Chondrocyte (in vitro differentiated cells): ENCODE data around the gene CHRNA4. TPM values are rescaled to one million over a fixed set of nuclear protein-coding genes. Genes with fewer than 3 reads are reported as not detected.
A peak's percentile ranks its signal among the peaks of the same experiment; 100 is the strongest.

Experiments
- DNase-seq: peaks from one replicate; pipeline ENCODE4 v3.0.0; 2021; ENCODE audit warnings: mixed read lengths, low spot score
- H3K27ac Mint-ChIP-seq: one replicate; pipeline ENCODE4 v1.8.0; 2021; ENCODE audit warnings: mild to moderate bottlenecking, moderate library complexity, mixed read lengths; ENCODE audit not compliant: unreplicated experiment
- H3K27me3 Mint-ChIP-seq: 2 replicates; pipeline ENCODE4 v1.8.0; 2021; ENCODE audit warnings: low read depth, mixed read lengths
- H3K36me3 Mint-ChIP-seq: 2 replicates; pipeline ENCODE4 v1.8.0; 2021; ENCODE audit warnings: low read depth, mixed read lengths
- H3K4me1 Mint-ChIP-seq: 2 replicates; pipeline ENCODE4 v1.8.0; 2021; ENCODE audit warnings: low read depth, mild to moderate bottlenecking, mixed read lengths
- H3K4me3 Mint-ChIP-seq: one replicate; pipeline ENCODE4 v1.8.0; 2021; ENCODE audit warnings: mild to moderate bottlenecking, moderate library complexity, mixed read lengths; ENCODE audit not compliant: unreplicated experiment
- H3K9me3 Mint-ChIP-seq: 2 replicates; pipeline ENCODE4 v1.8.0; 2021; ENCODE audit warnings: low read depth, mixed read lengths
- total RNA-seq: library from RNA; stranded (reverse); gene quantifications from 3 replicates; pipeline ENCODE4 v1.2.1, GENCODE V29; 2021
- TF ChIP-seq, protein P1 (sequence below): fragments of 200-600 bp; sonication (generic); IDR thresholded peaks from 2 replicates; pipeline ENCODE4 v1.5.0; 2021; ENCODE audit warnings: antibody characterized with exemption, mild to moderate bottlenecking, moderate library complexity

Gene CHRNA4
- total RNA-seq, 1 donor from 2014 or later, result not detected

DNA sequence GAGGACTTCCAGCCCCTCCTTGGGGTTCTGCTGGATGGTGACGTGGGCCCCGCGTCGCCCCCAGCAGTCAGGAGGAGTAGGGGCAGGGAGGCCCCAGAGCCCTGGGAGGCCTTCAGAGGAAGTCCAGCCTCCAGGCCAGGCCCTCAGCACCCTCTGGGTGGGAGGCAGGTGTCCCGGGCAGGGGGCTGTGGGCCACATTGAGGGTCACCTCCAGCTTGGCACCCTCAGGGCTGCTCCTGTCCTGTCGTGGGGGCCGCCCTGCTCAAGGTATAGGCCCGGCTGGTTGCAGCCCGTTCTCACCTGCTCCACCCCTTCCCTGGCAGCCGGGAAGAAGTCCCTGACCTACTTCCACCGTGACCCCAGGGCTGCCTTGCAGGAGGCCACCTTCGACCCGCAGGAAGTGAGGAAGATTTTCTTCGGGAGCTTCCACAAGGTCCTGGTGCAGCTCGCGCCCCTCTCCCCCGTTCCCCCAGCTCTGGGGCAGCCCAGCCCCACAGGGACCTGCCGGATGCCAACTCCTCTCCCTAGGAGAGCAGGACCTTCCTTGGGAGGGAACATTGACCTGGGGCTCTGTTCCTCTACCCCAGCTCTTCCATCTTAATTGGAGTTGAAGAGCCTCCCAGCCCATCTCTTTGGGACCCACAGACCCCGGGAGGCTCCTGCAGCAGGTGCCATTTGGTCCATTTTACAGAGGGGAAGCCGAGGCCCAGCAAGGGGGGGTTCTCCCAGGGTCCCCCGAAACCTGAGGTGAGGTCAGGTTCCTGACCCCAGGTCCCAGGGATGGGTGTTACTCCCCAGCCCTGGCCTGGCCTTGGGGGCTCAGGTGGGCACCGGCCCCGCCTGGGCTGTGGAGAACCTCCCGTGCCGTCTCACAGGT, 41.7 kb downstream of the CHRNA4 start:
- no peaks in the 10 kb centered on the region for H3K4me1 Mint-ChIP-seq
- no peaks in the 10 kb centered on the region for H3K36me3 Mint-ChIP-seq
- H3K27ac Mint-ChIP-seq, result no peak overlapping the region
- no peak overlapping the region for H3K4me3 Mint-ChIP-seq
- peak; percentile 93 for DNase-seq
- peaks cover 14% of the 10 kb centered on the region for H3K27me3 Mint-ChIP-seq
- TF ChIP-seq, protein P1, sequence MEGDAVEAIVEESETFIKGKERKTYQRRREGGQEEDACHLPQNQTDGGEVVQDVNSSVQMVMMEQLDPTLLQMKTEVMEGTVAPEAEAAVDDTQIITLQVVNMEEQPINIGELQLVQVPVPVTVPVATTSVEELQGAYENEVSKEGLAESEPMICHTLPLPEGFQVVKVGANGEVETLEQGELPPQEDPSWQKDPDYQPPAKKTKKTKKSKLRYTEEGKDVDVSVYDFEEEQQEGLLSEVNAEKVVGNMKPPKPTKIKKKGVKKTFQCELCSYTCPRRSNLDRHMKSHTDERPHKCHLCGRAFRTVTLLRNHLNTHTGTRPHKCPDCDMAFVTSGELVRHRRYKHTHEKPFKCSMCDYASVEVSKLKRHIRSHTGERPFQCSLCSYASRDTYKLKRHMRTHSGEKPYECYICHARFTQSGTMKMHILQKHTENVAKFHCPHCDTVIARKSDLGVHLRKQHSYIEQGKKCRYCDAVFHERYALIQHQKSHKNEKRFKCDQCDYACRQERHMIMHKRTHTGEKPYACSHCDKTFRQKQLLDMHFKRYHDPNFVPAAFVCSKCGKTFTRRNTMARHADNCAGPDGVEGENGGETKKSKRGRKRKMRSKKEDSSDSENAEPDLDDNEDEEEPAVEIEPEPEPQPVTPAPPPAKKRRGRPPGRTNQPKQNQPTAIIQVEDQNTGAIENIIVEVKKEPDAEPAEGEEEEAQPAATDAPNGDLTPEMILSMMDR, result no peak
- H3K9me3 Mint-ChIP-seq, result no peaks in the 10 kb centered on the region

- H3K36me3 Mint-ChIP-seq, result no peaks in the 10 kb centered on the region
- no peaks in the 10 kb centered on the region for H3K9me3 Mint-ChIP-seq
- H3K27me3 Mint-ChIP-seq, result peaks cover 7% of the 10 kb centered on the region
- DNase-seq, result peak; percentile 76
- H3K27ac Mint-ChIP-seq, result no peak overlapping the region
- H3K4me3 Mint-ChIP-seq, result no peak overlapping the region
- no peaks in the 10 kb centered on the region for H3K4me1 Mint-ChIP-seq
- TF ChIP-seq, protein P1, result no peak
Observed at GRCh38 chr20:63318391-63319163, 42.6 kb downstream of the CHRNA4 start.

DNA sequence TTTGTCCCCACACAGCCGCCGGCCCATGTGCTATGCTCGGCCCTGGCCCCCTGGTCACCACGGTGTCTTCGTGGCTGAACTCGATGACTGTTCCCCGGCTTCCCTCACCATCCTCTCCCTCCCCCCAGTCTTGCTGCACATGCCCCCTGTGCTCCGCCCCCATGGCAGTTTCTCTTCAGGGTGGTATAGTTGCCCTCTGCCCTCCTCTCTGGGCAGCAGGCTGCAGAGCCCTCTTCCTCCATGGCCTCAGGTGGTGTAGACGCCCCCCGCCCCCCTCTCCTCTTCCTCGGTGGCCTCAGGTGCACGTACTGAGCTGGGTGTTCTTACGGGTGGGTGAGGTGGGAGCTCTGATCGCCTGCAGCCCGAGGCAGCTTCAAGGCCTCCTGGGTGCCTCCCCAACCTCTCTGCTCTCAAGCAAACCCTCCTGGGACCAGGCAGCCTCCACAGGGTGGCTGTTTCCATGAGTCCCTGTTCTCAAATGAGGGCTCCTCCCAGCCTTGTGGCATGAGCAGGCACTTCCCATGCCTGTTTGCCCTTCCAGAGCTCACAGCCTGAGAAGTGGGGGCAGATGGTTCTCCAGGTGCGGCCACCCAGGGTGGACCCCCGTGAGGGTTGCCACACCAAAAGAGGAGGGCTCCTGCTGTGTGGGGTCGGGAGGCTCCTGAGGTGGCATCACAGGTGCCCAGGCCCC, 43.4 kb downstream of the CHRNA4 start:
- no peaks in the 10 kb centered on the region for H3K36me3 Mint-ChIP-seq
- no peak overlapping the region for H3K27ac Mint-ChIP-seq
- no peaks in the 10 kb centered on the region for H3K9me3 Mint-ChIP-seq
- H3K4me1 Mint-ChIP-seq, result no peaks in the 10 kb centered on the region
- DNase-seq, result peak; percentile 77
- no peaks in the 10 kb centered on the region for H3K27me3 Mint-ChIP-seq
- H3K4me3 Mint-ChIP-seq, result no peak overlapping the region
- TF ChIP-seq, protein P1, result no peak

- no peak for DNase-seq
- no peak overlapping the region for H3K27ac Mint-ChIP-seq
- no peaks in the 10 kb centered on the region for H3K27me3 Mint-ChIP-seq
- H3K4me3 Mint-ChIP-seq, result no peak overlapping the region
- no peaks in the 10 kb centered on the region for H3K9me3 Mint-ChIP-seq
- TF ChIP-seq, protein P1, result no peak
- H3K4me1 Mint-ChIP-seq, result no peaks in the 10 kb centered on the region
- H3K36me3 Mint-ChIP-seq, result no peaks in the 10 kb centered on the region
Observed at GRCh38 chr20:63317061-63317460, 44.1 kb downstream of the CHRNA4 start.

DNA sequence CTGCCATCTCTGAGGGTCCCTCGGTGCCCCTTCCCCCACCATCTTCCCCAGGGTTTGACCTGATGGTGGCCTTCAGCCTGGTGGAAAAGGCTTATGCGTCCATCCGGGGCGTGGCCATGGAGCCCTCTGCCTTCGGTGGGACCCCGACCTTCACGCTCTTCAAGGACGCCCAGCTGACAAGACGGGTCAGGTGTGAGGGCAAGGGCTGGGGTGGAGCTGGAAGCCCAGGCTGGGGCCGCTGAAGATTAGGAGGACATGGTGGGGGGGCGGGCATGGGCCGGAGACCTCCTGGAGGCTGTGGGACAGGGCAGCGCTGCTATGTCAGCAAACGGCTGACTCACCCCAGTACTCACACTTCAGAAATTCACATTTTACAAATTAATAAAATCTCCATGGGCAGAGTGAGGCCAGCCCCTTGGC, 44.6 kb downstream of the CHRNA4 start:
- H3K4me3 Mint-ChIP-seq, result no peak overlapping the region
- no peaks in the 10 kb centered on the region for H3K27me3 Mint-ChIP-seq
- TF ChIP-seq, protein P1, result no peak
- H3K36me3 Mint-ChIP-seq, result no peaks in the 10 kb centered on the region
- DNase-seq, result peak; percentile 56
- H3K27ac Mint-ChIP-seq, result no peak overlapping the region
- no peaks in the 10 kb centered on the region for H3K9me3 Mint-ChIP-seq
- no peaks in the 10 kb centered on the region for H3K4me1 Mint-ChIP-seq
